Eye (tissue), 1 donor: ENCODE measurements around the gene PAIP1.
A peak's percentile ranks its signal among the peaks of the same experiment; 100 is the strongest.
"Not testable (repeated sequence)": the region's sequence is repeated elsewhere in the genome, so short reads cannot be mapped to it uniquely, and the experiment has no call there.

Experiments used
- DNase-seq: peaks from one replicate; pipeline ENCODE4 v3.0.0-alpha.2; 2015

Gene PAIP1

GRCh38 chr5:43514816-43515677 is 41.8 kb downstream of the PAIP1 start, which contains the start of gene C5orf34:
C5orf34 (minus strand) TSS chr5:43515148; CDS start chr5:43509339, 5,809 bp downstream.
- peak; percentile 99 for DNase-seq

- no peak for DNase-seq
Observed at GRCh38 chr5:43514471-43514815, 42.4 kb downstream of the PAIP1 start.

- peak; percentile 39 for DNase-seq
Observed at GRCh38 chr5:43514025-43514424, 42.9 kb downstream of the PAIP1 start.

- not testable (repeated sequence) for DNase-seq
Observed at GRCh38 chr5:43511062-43511461, 45.8 kb downstream of the PAIP1 start.

GRCh38 chr5:43498581-43498980 is 58.3 kb downstream of the PAIP1 start:
- DNase-seq: no peak

- no peak for DNase-seq
Observed at GRCh38 chr5:43497311-43498104, 59.4 kb downstream of the PAIP1 start.

GRCh38 chr5:43491326-43491725 is 65.6 kb downstream of the PAIP1 start:
- no peak for DNase-seq

- DNase-seq: no peak
Observed at GRCh38 chr5:43486353-43486752, 70.5 kb downstream of the PAIP1 start.

- no peak for DNase-seq
Observed at GRCh38 chr5:43485406-43485805, 71.5 kb downstream of the PAIP1 start.

- DNase-seq: peak; percentile 96
Observed at GRCh38 chr5:43484106-43484849, 72.6 kb downstream of the PAIP1 start.

GRCh38 chr5:43483298-43484105 is 73.4 kb downstream of the PAIP1 start, which contains the start of gene TMEM267:
TMEM267 (minus strand) TSS chr5:43483865; CDS start chr5:43453969, 29,896 bp downstream.
- DNase-seq: peak; percentile 97

- peak; percentile 2 for DNase-seq
Observed at GRCh38 chr5:43482490-43483297, 74.2 kb downstream of the PAIP1 start.
